Epithelial cell of proximal tubule (primary cell): Measurements from ENCODE around the gene CREG1. TPM values are rescaled to one million over a fixed set of nuclear protein-coding genes. Genes with fewer than 3 reads are reported as not detected.

ENCODE experiments used
- DNase-seq: peaks from one replicate; pipeline ENCODE4 v3.0.0-alpha.2; 2011; ENCODE audit warnings: low read depth
- H3K4me3 ChIP-seq: 2 replicates; pipeline ENCODE4 v1.5.1; 2011; ENCODE audit warnings: low read depth, mild to moderate bottlenecking, low read length
- CTCF ChIP-seq: conservative IDR thresholded peaks from 2 replicates; pipeline ENCODE4 v1.5.1; 2012; ENCODE audit warnings: low read depth, mild to moderate bottlenecking, low read length
- total RNA-seq: library from RNA; depleted of rRNA; stranded (reverse); fragments of >200 nt; gene quantifications from 2 replicates; pipeline ENCODE4 v1.2.3, GENCODE V29; 2015

Gene CREG1
- total RNA-seq, 1 donor from 2014 or later, result 48.1 TPM

DNA sequence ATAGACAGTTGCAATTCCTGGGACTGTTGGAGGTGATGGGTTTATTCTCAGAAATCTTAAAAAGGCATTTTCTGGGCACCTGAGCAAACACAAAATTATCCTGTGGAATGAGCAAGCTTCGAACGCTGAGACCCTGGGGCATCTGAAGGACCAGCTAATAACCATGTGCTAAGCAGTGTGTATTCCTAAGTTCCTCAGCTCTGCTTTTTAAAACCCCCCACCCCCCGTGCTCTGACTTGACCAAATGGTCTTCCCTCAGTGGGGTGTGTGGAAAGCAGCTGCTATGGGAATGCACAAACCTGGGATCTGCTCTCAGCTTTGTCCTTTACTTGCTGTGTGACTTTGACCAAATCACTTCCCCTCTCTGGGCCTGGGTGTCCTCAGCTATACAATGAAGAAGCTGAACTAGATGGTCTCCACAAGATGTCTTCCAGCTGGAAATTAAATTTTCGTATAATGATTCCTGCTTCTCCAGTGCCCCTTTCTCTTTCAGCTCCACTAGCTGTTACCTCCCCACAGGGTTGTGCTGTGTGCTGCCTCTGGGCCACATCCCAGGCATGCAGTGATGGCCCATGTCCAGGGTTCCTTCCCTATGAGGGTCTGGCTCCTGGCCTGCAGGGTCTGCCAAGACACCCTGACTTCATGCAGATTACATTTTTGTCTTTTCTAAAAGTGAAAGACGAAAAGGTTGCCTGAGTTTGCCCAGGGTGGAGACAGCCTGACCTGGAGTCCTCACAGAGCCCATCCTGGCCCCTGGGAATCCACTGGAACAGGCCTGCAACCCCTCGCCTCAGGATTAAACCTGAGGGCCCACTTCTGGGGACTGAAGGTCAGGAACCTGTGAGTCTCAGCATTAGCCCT is 20.4 kb downstream of the CREG1 start:
- H3K4me3 ChIP-seq, result no peak overlapping the region
- no peak for TF ChIP-seq CTCF
- no peak for DNase-seq

GRCh38 chr1:167532375-167532774 is 21.2 kb downstream of the CREG1 start:
- no peak overlapping the region for H3K4me3 ChIP-seq
- TF ChIP-seq CTCF, result no peak
- DNase-seq, result no peak

GRCh38 chr1:167529829-167530474 is 23.6 kb downstream of the CREG1 start:
- TF ChIP-seq CTCF, result no peak
- no peak overlapping the region for H3K4me3 ChIP-seq
- DNase-seq, result no peak

DNA sequence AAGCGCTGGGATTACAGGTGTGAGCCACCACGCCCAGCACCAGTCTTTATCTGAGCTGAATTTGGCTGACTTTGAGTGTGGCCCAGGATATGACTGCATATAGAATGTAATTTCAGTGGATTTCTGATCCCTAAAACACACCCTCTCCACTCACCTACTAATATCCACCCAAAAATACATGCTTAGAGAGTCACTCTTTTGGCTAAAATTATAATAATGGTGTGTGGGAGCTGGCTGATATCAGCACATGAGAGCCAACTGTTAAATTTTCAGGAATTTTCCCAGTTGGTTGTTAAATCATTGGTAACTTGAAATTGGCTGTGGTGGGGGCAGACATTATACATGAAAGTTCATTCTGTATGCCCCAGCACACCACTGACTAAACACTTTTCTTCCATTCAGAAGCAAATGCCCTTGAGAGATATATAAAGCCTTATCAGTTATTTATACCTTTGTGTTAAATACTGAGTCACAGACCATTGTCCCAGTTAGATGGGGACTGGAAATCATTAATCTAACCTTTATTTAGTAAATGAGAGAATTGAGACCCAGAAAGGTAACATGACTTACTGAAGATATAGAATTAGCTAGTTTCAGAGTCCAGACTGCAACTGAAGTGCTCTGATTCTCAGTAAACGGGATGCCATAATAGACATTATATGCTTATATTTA is 25.4 kb downstream of the CREG1 start:
- no peak for TF ChIP-seq CTCF
- no peak for DNase-seq
- H3K4me3 ChIP-seq, result no peak overlapping the region

DNA sequence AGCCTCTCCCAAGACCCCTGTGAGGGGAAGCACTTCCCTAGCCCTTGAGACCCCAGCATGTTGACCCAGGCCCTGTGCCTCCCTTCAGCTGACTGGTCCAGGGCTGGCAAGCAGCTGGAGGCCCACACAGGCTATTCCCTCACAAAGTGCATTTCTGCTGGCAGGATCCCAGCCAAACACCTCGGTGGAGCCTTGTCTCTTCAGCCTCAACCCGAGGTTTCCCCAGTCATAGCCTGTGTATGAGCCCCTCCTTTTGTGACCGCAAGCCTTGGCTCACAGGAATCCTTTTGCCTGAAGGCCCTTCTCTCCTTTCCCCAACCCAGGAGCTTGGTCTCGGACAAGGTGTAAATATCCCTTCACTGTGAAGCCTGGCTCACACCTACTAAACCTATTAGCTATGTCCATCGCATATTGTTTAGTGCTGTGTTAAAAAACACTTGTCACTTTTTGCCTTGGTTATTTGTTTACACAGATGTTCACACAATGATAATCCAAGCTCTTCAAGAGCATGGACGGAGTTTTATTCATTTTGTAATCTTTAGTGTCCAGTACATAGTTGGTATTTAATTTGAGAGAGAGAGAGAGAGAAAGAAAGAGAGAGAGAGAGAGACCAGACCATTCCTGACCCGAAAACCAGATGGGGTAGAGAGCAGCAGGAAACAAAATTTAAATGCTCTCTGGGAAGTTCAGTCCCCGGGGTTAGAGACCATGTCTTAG is 26.7 kb downstream of the CREG1 start:
- TF ChIP-seq CTCF, result no peak
- no peak for DNase-seq
- H3K4me3 ChIP-seq, result no peak overlapping the region

DNA sequence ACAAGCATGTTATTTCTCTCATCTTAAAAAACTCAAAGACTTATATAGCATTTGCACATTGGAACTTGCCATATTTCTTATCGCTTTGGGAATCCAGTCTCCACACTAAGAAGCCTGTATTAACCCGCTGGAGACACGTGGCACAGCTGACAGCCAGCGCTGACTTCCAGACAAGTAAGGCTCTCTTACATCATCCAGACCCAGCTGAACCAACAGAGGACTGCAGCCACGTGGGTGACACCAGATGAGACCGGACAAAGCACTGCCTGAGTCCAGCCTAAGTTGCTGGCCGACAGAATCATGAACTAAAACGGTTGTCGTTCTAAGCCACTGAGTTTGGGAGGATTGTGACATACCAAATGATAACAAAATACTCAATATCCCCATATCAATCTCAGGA is 28.9 kb downstream of the CREG1 start:
- no peak for DNase-seq
- H3K4me3 ChIP-seq, result no peak overlapping the region
- no peak for TF ChIP-seq CTCF
